Right lobe of liver (tissue), 6 donors: ENCODE measurements around the gene ADGRA1. TPM values are rescaled to one million over a fixed set of nuclear protein-coding genes. Genes with fewer than 3 reads are reported as not detected.

Experiments
- ATAC-seq, 4 donors: fragments of 200-7000 bp; cut with Tn5 transposase; one replicate each; pipeline ENCODE4 v1.9.1; 2020; ENCODE audit warnings: mild to moderate bottlenecking in 4 of 4, moderate library complexity in 4 of 4
- DNase-seq, 3 donors: peaks; one replicate each; pipeline ENCODE4 v3.0.0-alpha.2; 2020
- H3K27ac ChIP-seq, 3 donors: fragments of 200-600 bp; one replicate each; pipeline ENCODE4 v1.8.0; 2022
- H3K27me3 ChIP-seq, 2 donors: fragments of 200-600 bp; one replicate each; pipeline ENCODE4 v1.8.0; 2022
- H3K36me3 ChIP-seq, 4 donors: fragments of 200-600 bp; sonication (generic) in 1 of 4; one replicate each; pipeline versions ENCODE4 v1.5.1 to v1.8.0; 2017 to 2022; ENCODE audit warnings: control low read depth in 1 of 4
- H3K4me1 ChIP-seq, 4 donors: fragments of 200-600 bp; sonication (generic) in 1 of 4; one replicate each; pipeline versions ENCODE4 v1.5.1 to v1.8.0; 2017 to 2022; ENCODE audit warnings: control low read depth in 1 of 4
- H3K4me3 ChIP-seq, 3 donors: fragments of 200-600 bp; one replicate each; pipeline ENCODE4 v1.8.0; 2022
- H3K9me3 ChIP-seq, 4 donors: fragments of 200-600 bp; sonication (generic) in 1 of 4; one replicate each; pipeline versions ENCODE4 v1.5.1 to v1.8.0; 2017 to 2022; ENCODE audit warnings: control low read depth in 1 of 4
- POLR2A ChIP-seq: fragments of 450-650 bp; IDR thresholded peaks from one replicate; pipeline ENCODE4 v1.6.1; 2017; ENCODE audit warnings: antibody characterized with exemption, mild to moderate bottlenecking
- WGBS: methylation state at CpG from one replicate; pipeline ENCODE4 v1.1.6; 2018; ENCODE audit warnings: low coverage, low lambda C conversion rate; ENCODE audit not compliant: insufficient coverage; ENCODE audit errors: missing lambda C conversion rate; 5-methylcytosine and 5-hydroxymethylcytosine counted together
- intact Hi-C, 2 donors: fragments of 100-400 bp; cut with DNase I; formaldehyde crosslinking; loops; one replicate each; pipeline versions ENCODE4 v1.11.2 to v1.14.1; 2022
- total RNA-seq, 6 experiments: library from RNA; depleted of rRNA in 2 of 6; stranded (reverse); fragments of >200 nt in 2 of 6; fragmentation: NEBNext Ultra II Directional in 3 of 6; extraction: Animal tissue kit (Norgen Biotek cat#: 25700) in 3 of 6; gene quantifications; one replicate each; pipeline versions ENCODE4 v1.1.0 to v1.2.4, GENCODE V29; 2016 to 2023
- TF ChIP-seq, protein P1 (sequence below), 4 donors: fragments of 200-600 bp in 3 of 4; fragments of 450-650 bp in 1 of 4; IDR thresholded peaks; one replicate each; pipeline versions ENCODE4 v1.5.1 to v1.8.0; 2016 to 2022; ENCODE audit warnings: antibody characterized with exemption in 4 of 4, mild to moderate bottlenecking in 2 of 4
- donor health status: DM: no; HTN: yes; CAD: no.
- donor health status: DM: no; HTN: no; CAD: no.
- donor health status: DM: no; HTN: no; CAD: no.
- donor health status: DM: no; HTN: yes; CAD: no.
- donor health status: DM: no; HTN: yes; CAD: no.

ADGRA1 gene
- total RNA-seq, 6 experiments from 2014 or later, result 0.10 to 0.46 (median 0.16) TPM; not detected in 1

- DNase-seq, result no peak
- Histone ChIP-seq H3K4me3 (no peak overlapping the region), H3K27ac (no peak overlapping the region), H3K4me1 (no peaks in the 10 kb centered on the region), H3K36me3 (no peaks in the 10 kb centered on the region), H3K9me3 (no peaks in the 10 kb centered on the region), H3K27me3 (no peaks in the 10 kb centered on the region)
- TF ChIP-seq, protein P1, sequence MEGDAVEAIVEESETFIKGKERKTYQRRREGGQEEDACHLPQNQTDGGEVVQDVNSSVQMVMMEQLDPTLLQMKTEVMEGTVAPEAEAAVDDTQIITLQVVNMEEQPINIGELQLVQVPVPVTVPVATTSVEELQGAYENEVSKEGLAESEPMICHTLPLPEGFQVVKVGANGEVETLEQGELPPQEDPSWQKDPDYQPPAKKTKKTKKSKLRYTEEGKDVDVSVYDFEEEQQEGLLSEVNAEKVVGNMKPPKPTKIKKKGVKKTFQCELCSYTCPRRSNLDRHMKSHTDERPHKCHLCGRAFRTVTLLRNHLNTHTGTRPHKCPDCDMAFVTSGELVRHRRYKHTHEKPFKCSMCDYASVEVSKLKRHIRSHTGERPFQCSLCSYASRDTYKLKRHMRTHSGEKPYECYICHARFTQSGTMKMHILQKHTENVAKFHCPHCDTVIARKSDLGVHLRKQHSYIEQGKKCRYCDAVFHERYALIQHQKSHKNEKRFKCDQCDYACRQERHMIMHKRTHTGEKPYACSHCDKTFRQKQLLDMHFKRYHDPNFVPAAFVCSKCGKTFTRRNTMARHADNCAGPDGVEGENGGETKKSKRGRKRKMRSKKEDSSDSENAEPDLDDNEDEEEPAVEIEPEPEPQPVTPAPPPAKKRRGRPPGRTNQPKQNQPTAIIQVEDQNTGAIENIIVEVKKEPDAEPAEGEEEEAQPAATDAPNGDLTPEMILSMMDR (IDR thresholded peaks at IDR 0.05), result no peak
- TF ChIP-seq POLR2A, result no peak
- ATAC-seq, result no peak
- intact Hi-C loops, result no loop called here
- 77% methylated on average over 11 of the region's 42 CpGs for WGBS
These were observed 40.1 kb upstream of the ADGRA1 start for GRCh38 chr10:133047526-133048123.

- intact Hi-C loops, result no loop called here
- no peak for TF ChIP-seq POLR2A
- TF ChIP-seq, protein P1 (IDR thresholded peaks at IDR 0.05), result no peak
- Histone ChIP-seq H3K27ac (no peak overlapping the region), H3K27me3 (no peaks in the 10 kb centered on the region), H3K4me1 (no peaks in the 10 kb centered on the region), H3K4me3 (no peak overlapping the region), H3K36me3 (no peaks in the 10 kb centered on the region), H3K9me3 (no peaks in the 10 kb centered on the region)
- no peak for ATAC-seq
- 20% methylated on average over 1 of the region's 13 CpGs for WGBS
- DNase-seq, result no peak
These were observed 39.5 kb upstream of the ADGRA1 start for GRCh38 chr10:133048266-133048665.

- no CpG with 5 or more reads among the region's 13 CpGs for WGBS
- H3K27me3 ChIP-seq, result no peaks in the 10 kb centered on the region
- ATAC-seq (no peak), DNase-seq (no peak)
- no peaks in the 10 kb centered on the region for H3K4me1 ChIP-seq
- no peak overlapping the region for H3K4me3 ChIP-seq
- H3K27ac ChIP-seq, result no peak overlapping the region
- intact Hi-C loops, result no loop called here
- no peaks in the 10 kb centered on the region for H3K36me3 ChIP-seq
- no peaks in the 10 kb centered on the region for H3K9me3 ChIP-seq
- TF ChIP-seq, protein P1 (IDR thresholded peaks at IDR 0.05), result no peak
These were observed 38.8 kb upstream of the ADGRA1 start for GRCh38 chr10:133048926-133049325.

DNA sequence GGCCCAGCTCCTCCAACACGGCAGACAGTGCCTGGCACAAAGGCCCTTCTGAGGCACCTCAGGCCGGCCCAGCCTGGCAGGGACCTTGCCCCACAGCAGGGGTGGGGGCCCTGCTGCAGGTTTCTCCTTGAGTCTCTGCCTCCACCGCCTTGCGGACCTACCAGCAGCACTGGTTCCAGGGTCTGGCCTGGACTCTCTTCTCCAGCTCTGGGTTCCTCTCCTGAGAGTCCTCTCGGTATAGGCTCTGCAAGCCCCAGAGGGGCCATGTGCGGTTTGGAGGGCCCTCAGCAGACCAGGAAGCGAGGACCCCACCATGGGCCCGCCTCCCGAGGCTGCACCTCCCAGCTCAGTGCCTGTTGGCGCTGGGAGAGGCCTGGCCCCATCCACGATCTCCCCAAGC, 38.1 kb upstream of the ADGRA1 start:
- Histone ChIP-seq H3K36me3 (no peaks in the 10 kb centered on the region), H3K4me1 (no peaks in the 10 kb centered on the region), H3K4me3 (no peak overlapping the region), H3K9me3 (no peaks in the 10 kb centered on the region), H3K27ac (no peak overlapping the region), H3K27me3 (no peaks in the 10 kb centered on the region)
- TF ChIP-seq POLR2A, result no peak
- TF ChIP-seq, protein P1 (IDR thresholded peaks at IDR 0.05), result no peak
- intact Hi-C loops, result no loop called here
- WGBS, result 20% methylated on average over 1 of the region's 11 CpGs
- DNase-seq, result no peak
- no peak for ATAC-seq

DNA sequence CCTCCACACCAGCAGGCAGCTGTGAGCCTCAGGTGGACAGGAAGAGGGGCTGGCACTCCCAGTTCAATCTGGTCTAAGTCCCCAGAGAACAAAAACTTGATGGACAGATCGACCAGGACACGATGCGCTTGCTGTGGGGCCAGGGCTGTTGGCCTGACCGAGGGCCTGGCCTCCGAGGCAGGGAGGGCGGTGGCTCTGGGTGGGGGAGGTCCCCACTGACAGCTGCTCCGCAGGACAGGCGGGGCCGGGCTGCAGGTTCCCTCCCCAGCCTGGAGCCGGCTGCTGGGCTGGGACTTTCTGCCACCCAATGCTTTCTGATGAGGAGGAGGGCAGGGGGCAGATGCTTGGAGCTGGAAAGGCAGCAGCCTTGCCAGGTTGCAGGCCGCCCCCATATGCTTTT, 37.4 kb upstream of the ADGRA1 start:
- Histone ChIP-seq H3K27me3 (no peaks in the 10 kb centered on the region), H3K4me1 (no peaks in the 10 kb centered on the region), H3K36me3 (no peaks in the 10 kb centered on the region), H3K4me3 (no peak overlapping the region), H3K27ac (no peak overlapping the region), H3K9me3 (no peaks in the 10 kb centered on the region)
- WGBS, result no CpG with 5 or more reads among the region's 11 CpGs
- ATAC-seq (no peak), DNase-seq (no peak)
- TF ChIP-seq, protein P1 (IDR thresholded peaks at IDR 0.05), result no peak
- TF ChIP-seq POLR2A, result no peak
- intact Hi-C loops, result no loop called here
